HG02973 (cell line): ENCODE results near the gene CALN1.
"Not testable (repeated sequence)": the region's sequence is repeated elsewhere in the genome, so short reads cannot be mapped to it uniquely, and the experiment has no call there.

Experiments used
- ATAC-seq: cut with Tn5 transposase; IDR thresholded peaks from one replicate; pipeline ENCODE4 v1.9.1; 2021; ENCODE audit warnings: moderate library complexity; ENCODE audit not compliant: unreplicated experiment

The CALN1 gene

DNA sequence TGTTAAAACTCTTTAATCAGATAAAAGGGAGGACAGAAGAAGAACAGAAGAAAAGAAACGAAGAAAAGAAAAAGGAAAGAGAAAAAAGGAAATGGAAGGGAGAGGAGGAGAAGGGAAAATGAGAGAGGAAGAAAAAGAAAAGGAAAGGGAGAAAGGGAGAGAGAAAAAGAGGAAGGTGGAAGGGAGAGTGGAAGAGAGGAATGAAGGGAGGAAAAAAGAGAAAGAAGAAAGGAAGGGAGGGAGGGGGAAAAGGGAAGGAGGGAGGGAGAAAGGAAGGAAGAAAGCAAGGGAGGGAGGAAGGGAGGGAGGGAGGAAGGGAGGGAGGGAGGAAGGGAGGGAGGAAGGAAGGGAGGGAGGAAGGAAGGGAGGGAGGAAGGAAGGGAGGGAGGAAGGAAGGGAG is 305.7 kb downstream of the CALN1 start:
- no peak for ATAC-seq

DNA sequence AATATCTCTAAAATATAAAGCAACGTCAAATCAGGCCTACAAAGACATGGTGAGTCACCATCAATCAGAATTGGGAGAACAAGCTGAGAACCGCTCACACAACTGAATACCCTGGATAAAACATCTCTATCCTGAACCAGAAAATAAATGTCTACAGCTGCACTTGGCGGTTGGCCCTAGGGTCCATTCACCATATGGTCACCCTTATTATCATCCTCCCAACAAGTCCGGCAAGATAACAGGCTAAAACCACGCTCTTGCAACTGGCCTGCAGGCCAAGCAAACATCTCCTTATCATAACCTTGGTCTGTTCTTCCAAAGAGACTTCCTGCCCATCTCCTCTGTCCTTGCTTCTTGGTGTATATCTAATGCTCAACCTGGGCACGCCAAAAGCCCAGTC is 310.7 kb downstream of the CALN1 start:
- no peak for ATAC-seq

DNA sequence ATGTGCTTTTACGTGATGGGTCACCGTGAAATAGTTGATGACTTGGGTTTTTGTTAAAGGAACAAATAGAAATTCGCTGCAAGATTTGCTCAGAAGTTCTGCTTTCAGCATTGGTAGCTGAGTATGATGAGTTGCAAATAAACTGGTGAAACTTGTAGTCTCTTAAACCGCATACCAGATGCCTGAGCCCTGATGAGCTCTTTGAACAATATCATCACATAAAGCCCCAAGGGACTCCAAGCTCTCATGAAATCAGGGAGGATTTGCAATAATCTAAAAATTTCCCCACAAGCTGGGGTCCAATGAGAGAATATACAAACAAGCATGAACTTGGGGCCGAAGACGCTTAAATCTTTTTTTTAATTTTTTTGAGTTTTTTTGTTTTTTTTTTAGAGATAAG is 312.4 kb downstream of the CALN1 start:
- ATAC-seq, result no peak

DNA sequence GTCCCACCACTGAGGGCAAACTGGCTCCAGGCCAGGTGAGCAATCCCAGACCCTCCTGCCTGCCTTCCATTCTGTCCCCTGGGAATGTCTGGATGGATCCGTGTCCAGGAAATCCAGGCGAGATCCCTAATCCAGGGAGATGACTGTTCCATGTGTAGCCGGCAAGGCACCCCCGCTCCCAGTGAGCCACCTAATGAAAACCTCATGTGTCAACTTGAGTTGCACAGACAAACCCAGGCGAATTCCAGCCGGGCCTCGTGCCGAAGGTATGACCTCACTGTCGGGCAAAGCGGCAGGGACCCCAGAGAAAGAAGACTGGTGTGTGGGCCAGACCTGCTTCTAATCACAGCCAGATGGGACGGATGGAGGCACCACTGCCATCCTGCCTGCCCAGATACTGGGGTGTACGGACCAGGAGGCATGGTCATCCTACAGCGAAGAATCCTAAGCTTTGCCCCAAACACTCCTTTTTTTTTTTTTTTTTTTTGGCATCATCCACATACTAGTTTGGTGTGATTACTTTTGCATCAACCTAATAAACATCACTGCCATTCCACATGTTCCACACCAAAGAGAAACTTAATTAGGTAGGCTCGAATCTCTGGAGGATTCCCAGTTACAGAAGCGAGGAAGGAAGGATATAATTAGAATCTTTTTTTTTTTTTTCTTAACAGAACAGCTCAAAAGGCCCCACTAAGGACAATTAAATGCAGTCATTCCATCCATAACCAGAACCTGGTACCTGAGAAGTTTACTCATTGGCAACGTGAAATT is 313.1 kb downstream of the CALN1 start:
- no peak for ATAC-seq

DNA sequence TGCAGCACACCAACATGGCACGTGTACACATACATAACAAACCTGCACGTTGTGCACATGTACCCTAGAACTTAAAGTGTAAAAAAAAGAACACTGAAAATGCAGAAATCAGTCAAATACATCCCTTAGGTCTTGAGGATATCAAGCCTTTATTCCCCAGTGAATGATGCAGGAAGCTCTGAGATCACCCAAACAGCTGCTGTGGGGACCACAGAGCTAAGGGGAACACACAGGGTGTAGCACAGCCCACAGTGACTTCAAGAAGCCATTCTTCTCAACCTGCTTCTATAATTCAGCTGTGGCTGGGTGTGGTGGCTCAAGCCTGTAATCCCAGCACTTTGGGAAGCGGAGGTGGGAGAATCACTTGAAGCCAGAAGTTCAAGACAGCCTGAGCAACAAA is 314.9 kb downstream of the CALN1 start:
- no peak for ATAC-seq

DNA sequence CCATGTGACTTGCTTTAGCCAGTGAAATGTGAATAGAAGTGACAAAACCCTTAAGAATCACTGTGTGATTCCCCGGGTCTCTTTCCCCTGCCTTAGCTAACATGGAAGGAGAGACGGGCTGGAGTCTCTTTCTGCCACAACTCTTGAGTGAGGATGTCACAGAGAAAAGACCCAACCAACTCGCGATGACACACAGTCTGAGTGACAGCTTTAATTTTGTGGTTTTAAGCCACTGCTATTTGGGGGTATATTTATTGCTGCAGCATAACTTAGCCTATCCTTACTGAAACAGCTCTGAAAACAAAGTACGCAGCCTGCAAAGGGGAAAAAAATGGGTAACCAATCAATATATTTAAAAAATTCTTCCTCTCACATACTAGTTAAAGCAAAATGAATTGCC is 319.4 kb downstream of the CALN1 start:
- no peak for ATAC-seq

DNA sequence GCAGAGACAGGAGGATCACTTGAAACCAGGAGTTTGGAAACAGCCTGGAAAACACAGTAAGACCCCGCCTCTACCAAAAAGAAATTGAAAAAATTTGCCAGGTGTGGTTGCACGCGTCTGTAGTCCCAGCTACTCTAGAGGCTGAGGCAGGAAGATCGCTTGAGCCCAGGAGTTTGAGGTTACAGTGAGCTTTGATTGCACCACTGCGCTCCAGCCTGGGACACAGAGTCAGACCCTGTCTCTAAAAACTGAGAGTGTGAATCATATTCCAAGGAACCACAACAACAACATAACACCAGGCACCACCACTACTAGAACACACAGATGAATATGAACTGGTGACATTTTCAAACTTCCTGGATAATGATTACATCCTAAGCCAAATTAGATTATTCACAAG is 324.2 kb downstream of the CALN1 start:
- no peak for ATAC-seq

DNA sequence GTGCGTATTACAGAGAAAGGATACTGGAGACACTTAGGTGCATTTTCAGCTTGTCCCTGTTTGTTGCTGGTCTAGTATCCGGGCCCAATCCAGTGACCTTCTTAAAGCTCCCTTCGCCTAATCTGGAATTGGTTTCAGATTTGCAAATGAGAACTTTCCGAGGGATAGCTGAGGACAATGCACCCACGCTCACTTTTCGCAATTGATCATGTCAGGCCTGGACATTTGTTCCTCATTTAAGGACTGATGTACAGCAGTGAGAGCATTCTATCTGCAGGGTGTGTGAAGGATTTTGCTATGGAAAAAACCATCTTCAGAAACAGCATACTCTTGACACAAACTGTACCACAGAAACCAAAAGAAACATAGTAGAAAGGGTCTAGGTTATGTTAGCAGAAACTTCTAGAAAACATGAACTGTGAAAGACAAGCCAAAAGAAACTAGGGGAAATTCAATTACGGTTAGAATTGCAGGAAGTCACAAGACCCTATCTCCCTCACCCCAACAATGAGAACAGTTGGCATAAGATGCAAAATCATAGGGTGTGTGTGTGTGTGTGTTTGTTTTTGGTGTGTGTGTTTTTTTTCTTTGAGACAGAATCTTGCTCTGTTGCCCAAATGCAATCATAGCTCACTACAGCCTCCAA is 331.1 kb downstream of the CALN1 start:
- ATAC-seq, result no peak

DNA sequence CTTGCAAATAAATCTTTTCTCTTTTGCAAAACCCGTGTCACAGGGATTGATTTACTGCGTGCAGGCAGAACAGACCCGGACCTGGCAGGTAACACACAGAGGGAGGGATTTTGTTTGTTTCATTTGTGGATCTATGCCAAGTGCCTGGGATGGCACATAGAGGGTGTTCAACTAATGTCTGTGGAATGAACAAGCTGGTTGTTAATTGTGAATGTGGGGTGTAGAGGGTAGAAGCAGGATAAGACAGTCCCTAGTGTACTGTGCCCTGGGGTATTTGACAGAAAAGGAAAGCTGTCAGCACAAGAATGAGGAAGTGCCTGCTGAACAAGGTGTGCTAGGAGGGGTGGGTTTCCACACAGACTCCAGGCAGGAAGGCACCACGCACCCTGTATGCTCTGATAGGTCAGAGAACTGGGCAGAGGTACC is 331.8 kb downstream of the CALN1 start:
- no peak for ATAC-seq

DNA sequence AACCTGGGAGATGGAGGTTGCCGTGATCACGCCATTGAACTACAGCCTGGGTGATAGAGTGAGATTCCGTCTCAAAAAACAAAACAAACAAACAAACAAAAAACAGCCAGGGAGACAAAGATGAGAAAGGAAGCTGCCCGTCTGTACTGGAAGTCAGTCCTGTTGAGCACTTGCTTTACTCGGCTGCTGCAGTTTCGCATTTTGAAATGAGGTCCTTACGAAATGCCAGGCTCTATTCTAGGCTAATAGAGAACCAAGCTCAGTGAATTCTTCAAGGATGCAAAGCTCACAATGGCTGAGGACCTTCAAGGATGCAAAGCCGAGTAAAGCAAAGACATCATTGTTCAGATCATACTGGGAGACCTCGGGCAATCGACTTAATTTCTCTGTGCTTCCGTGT is 333.3 kb downstream of the CALN1 start:
- ATAC-seq, result no peak

DNA sequence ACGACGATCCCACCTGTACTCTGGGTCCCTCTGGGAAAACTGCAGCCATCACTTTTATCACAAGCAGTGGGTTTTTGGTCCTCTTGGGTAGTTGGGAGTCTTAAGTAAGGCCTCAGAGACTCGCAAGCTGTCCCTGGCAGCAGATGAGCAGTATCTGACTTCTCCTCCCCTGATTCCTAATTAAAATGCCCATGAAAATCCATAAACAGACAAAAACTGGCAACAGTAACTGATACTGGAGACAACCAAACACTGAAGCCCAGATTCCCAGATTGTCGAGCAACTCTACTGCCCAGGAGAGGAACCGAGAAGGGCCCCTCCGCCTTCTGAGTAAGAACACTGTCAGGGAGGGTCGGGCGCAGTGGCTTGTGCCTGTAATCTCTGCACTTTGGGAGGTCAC is 333.8 kb downstream of the CALN1 start:
- no peak for ATAC-seq

DNA sequence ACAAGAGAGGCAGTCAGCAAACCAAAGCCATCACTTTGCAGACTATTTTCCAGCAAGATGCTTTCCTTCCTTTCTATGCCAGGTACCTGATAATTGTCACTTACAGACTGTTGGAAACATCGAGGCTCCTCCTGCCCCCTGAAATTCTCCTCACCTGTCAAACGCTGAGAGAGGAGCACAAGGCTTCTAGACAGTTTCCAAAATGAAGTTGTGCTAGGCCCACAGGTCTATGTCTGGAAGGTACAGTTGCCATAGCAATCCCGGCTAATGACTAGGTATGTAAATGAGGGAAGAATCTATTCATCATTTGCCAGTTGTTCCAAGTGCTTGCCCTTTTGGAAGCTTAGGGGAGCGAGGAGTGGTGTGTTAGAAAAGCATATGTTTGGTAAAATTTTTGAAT is 334.4 kb downstream of the CALN1 start:
- no peak for ATAC-seq

DNA sequence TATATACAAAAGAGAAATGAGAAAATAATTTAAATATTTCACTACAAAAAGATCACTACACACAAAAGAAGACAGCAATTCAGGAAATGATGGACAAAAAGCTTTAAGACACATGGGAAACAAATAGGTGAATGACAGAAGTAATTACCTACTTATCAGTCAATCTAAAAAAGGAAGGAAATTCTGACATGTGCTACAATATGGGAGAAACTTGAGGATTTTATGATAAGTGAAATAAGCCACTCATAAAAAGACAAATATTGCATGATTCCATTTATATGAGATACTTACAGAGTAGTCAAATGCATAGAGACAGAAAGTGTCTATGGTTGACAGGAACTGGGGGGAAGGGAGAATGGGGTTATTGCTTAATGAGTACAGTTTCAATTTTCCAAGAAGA is 339.2 kb downstream of the CALN1 start:
- ATAC-seq, result no peak

DNA sequence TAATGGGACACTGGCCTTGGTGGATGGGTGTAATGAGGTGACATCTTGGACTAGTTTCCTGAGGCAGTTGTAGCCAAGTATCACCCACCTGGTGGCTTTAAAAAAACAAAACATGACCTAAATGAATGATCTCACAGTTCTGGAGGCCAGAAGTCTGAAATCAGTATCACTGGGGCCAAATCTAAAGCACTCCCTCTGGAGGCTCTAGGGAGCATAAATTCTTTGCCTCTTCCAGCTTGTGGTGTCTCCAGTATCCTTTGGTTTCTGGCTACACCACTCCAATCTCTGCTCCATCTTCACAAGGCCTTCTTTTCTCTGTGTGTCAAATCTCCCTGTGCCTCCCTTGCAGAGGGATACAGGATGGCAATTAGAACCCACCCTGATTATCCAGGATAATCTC is 342.9 kb downstream of the CALN1 start:
- no peak for ATAC-seq

DNA sequence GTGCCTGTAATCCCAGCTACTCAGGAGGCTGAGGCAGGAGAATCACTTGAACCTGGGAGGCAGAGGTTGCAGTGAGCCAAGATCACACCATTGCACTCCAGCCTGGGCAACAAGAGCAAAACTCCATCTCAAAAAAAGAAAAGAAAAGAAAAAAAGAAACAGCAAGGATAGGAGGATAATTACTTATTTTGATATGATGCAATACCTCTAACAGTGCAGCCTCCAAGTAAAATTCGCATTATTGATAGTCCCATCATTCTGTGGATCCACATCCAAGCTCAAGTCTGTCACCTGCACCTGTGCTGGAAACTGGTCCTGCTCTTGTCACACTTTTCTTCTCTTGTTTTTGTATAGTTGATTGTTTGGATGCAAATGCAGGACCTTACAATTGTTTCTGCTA is 346.4 kb downstream of the CALN1 start:
- ATAC-seq, result not testable (repeated sequence)

DNA sequence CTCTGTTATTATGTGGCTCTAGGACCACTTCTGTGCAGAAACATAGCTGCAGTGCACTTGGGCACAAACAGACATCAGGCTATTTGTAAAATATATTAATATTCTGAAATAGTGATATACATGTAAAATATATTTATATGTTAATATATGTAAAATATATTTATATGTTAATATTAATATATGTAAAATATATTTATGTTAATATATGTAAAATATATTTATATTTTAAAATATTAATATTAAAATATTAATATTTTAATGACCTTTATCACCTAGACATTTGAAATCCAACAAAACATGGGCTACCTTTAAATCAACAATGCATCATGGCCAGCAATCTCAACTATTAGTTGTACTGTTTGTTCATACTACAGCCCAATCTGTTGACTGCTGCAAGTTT is 347.2 kb downstream of the CALN1 start:
- no peak for ATAC-seq

DNA sequence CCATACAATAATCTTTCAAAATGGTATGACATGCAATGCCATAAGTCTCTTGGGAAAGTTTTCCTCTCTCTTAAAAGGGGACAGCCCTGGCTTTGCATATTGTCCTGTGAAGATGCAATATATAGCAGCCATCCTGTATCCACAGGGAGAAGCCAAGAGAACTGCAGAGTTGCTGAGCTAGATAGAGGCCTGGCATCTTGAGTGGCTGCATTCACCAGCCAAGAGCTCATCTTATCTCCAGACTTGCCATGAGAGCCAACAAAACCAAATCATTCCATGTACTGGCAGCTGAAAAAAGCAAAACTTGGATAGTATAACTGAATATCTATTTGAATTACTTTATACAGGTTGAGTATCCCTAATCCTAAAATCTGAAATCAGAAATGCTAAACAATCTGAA is 348.8 kb downstream of the CALN1 start:
- no peak for ATAC-seq

DNA sequence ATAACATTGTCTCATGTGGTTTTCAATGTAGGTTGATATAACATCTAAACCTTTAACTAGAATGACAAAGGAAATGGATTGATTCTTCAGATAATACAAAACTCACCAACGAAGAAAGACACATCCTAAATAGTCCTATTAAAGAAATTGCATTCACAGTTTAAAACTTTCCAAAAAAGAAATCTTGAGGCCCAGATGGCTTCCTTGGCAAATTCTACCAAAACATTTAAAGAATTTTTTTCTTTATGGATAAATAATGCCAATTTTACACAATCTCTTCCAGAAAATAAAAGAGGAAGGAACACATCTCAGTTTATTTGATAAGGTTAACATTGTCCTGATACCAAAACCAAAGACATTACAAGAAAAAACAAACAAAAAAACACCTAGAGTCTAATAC is 349.5 kb downstream of the CALN1 start:
- no peak for ATAC-seq

DNA sequence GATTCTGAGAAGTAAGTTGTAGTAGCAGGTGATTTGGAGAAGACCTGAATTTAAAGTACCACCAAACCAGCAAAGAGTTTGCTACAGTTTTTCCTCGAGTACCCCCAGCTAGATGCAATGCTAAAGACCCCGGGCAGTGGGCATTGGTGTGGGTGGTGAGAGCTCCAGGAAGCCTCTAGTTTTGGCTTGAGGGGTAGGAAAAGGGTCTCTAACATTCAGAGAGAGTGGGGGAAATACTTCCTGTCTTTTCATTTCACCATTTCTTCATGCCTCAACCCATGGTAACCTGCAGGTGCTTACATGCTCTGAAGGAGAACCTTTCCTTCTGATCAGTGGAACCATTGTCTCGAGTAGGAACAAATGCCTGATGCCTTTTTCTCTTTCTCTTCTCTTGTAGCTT is 352.2 kb downstream of the CALN1 start:
- ATAC-seq, result no peak

DNA sequence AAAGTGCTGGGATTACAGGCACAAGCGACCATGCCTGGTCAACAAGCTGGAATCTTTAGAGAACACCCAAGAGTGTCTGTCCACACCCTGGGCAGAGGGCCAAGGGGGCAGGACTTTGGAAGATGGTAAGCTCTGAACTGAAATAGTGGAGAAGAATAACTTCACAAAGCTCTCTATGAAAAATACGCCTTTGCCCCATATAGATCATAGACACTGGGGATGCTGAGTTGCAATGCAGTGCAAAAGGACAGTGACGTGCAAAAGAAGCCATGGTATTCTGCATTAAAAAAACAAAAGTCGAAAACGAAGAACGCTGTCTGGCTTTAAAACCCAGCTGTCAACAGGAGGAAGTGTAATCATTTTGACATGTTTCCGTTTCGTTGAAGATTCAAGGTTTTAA is 353.6 kb downstream of the CALN1 start:
- ATAC-seq, result no peak

DNA sequence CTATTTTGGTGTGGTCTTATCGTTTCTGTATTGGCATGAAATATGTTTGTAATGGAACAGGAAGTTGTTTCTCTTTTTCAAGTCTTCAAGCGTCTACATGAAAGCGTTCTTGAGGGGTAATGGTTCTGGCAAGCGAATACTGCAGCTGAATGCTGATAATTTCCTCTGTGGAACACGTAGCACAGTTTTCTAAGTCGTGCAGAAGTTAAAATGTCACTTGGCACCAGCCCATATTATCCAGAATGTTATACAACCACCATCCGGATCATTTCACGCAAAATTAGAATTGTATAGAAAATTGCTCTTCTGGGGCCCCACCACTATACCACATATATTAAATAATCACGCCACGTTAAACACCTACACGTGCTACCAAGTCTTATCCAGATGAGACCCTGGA is 354.3 kb downstream of the CALN1 start:
- ATAC-seq, result no peak

DNA sequence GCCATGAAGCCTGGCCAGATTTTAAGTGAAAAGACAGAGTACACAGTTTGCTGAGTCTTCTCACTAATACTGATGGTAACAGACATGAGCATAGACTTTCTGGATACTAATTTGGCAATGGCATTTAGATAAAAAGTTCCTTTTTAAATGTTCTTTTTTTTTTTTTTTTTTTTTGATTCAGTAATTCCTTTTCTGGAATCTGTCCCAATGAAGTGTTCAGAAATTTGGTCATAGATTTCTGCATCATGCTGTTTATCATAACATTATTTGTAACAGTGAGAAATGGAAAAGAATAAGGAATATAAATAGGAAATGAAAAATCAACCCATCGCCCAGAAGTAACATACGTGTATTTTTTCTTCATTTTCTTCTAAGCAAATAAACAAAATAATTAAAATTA is 354.9 kb downstream of the CALN1 start:
- no peak for ATAC-seq

DNA sequence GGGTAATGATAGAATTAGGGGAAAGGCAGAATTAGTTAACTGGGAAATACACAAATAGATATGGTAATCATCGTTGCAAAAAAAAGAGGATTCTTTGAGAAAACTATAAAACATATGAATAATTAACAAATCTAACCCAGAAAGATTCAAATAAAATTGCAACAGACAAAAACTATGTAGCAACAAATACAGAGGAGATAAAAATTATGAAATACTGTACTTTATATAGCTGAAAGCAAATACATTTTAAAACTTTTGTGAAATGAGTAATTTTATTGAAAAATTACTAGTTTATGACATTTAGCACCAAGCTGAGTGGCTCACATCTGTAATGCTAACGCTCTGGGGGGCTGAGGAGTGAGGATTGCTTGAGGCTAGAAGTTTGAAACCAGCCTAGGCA is 356.7 kb downstream of the CALN1 start:
- no peak for ATAC-seq
